B cell (primary cell): ENCODE data around the gene ARHGEF26. TPM values are rescaled to one million over a fixed set of nuclear protein-coding genes. Genes with fewer than 3 reads are reported as not detected.

ENCODE experiments used
- ATAC-seq: fragments of 200-7000 bp; cut with Tn5 transposase; one replicate; pipeline ENCODE4 v1.10.0; 2021; ENCODE audit warnings: low read depth, mild to moderate bottlenecking, moderate number of reproducible peaks, moderate library complexity
- CTCF ChIA-PET: fragments of 350-600 bp; sonication (Branson Sonifier 250); formaldehyde crosslinking; loops from one replicate; lab custom pipeline; 2021; ENCODE audit warnings: antibody characterized with exemption, inconsistent platforms; lab: Charles Lee
- POLR2A ChIA-PET: fragments of 350-600 bp; sonication (Branson Sonifier 250); formaldehyde crosslinking; loops from one replicate; lab custom pipeline; 2021; ENCODE audit warnings: antibody characterized with exemption; lab: Charles Lee
- DNase-seq: peaks from one replicate; pipeline ENCODE4 v3.0.0; 2013
- H2AFZ ChIP-seq: 2 replicates; pipeline ENCODE4 v1.6.1; 2012; ENCODE audit warnings: mild to moderate bottlenecking, low read depth, low read length; ENCODE audit not compliant: insufficient read depth, poor library complexity, severe bottlenecking
- H3K27ac ChIP-seq, 2 donors: 1 replicate in 1 of 2; 2 replicates in 1 of 2; pipeline ENCODE4 v1.5.1; 2012 to 2013; ENCODE audit warnings: low read length in 2 of 2, mild to moderate bottlenecking in 2 of 2, moderate library complexity in 1 of 2
- H3K27me3 ChIP-seq, 4 experiments: fragments of 200-600 bp in 1 of 4; sonication (generic) in 1 of 4; replicated peaks in 1 of 4; 1 replicate in 2 of 4; 2 replicates in 2 of 4; pipeline versions ENCODE4 v1.6.1 to v1.7.0; 2013 to 2016; ENCODE audit warnings: low read length in 3 of 4, mild to moderate bottlenecking in 2 of 4, mixed read lengths in 1 of 4, moderate library complexity in 1 of 4; ENCODE audit not compliant: insufficient read depth in 4 of 4, control insufficient read depth in 3 of 4; ENCODE audit errors: control extremely low read depth in 1 of 4
- H3K36me3 ChIP-seq, 2 experiments: replicated peaks in 1 of 2; 1 replicate in 1 of 2; 2 replicates in 1 of 2; pipeline versions ENCODE4 v1.6.1 to v1.7.1; 2013; ENCODE audit warnings: low read length in 1 of 2; ENCODE audit not compliant: insufficient read depth in 2 of 2, control insufficient read depth in 1 of 2; ENCODE audit errors: control extremely low read depth in 1 of 2, extremely low read depth in 1 of 2
- H3K4me1 ChIP-seq, 2 donors: fragments of 200-600 bp in 1 of 2; sonication (generic) in 1 of 2; 1 replicate in 1 of 2; 2 replicates in 1 of 2; pipeline versions ENCODE4 v1.5.1 to v1.6.1; 2013 to 2017; ENCODE audit warnings: low read length in 2 of 2; ENCODE audit not compliant: control insufficient read depth in 2 of 2, insufficient read depth in 2 of 2
- H3K4me2 ChIP-seq: replicated peaks from 2 replicates; pipeline ENCODE3; 2012; ENCODE audit warnings: mild to moderate bottlenecking, low read depth, low read length; ENCODE audit not compliant: poor library complexity, severe bottlenecking
- H3K4me3 ChIP-seq, 5 experiments: fragments of 200-600 bp in 1 of 5; sonication (generic) in 1 of 5; 1 replicate in 3 of 5; 2 replicates in 2 of 5; pipeline versions ENCODE4 v1.5.1 to v1.7.0; 2011 to 2016; ENCODE audit warnings: low read length in 4 of 5, mild to moderate bottlenecking in 4 of 5, low read depth in 2 of 5, control low read depth in 1 of 5, moderate library complexity in 1 of 5; ENCODE audit not compliant: insufficient read depth in 1 of 5; ENCODE audit errors: control extremely low read depth in 1 of 5, extremely low read depth in 1 of 5
- H3K79me2 ChIP-seq: fragments of 200-600 bp; sonication (generic); one replicate; pipeline ENCODE4 v1.6.0; 2016; ENCODE audit warnings: low read length; ENCODE audit not compliant: control insufficient read depth, insufficient read depth
- H3K9ac ChIP-seq: fragments of 200-600 bp; sonication (generic); 2 replicates; pipeline ENCODE4 v1.6.1; 2017; ENCODE audit warnings: mild to moderate bottlenecking, low read length, moderate library complexity
- H3K9me3 ChIP-seq, 3 donors: one replicate each; pipeline versions ENCODE4 v1.6.1 to v1.7.1; 2013; ENCODE audit warnings: low read length in 2 of 3; ENCODE audit not compliant: control insufficient read depth in 2 of 3, insufficient read depth in 1 of 3; ENCODE audit errors: control extremely low read depth in 1 of 3
- H4K20me1 ChIP-seq: 2 replicates; pipeline ENCODE4 v1.6.0; 2012; ENCODE audit warnings: mild to moderate bottlenecking, low read length; ENCODE audit not compliant: insufficient read depth, control insufficient read depth, poor library complexity, severe bottlenecking
- H3K27ac Mint-ChIP-seq: one replicate; pipeline ENCODE4 v1.8.0; 2021; ENCODE audit warnings: mixed read lengths
- H3K27me3 Mint-ChIP-seq: one replicate; pipeline ENCODE4 v1.8.0; 2021; ENCODE audit warnings: mixed read lengths
- H3K4me1 Mint-ChIP-seq: one replicate; pipeline ENCODE4 v1.8.0; 2021; ENCODE audit warnings: mixed read lengths
- H3K4me3 Mint-ChIP-seq: one replicate; pipeline ENCODE4 v1.8.0; 2021; ENCODE audit warnings: mixed read lengths
- H3K9me3 Mint-ChIP-seq: one replicate; pipeline ENCODE4 v1.8.0; 2022; ENCODE audit warnings: mixed read lengths; ENCODE audit not compliant: insufficient read depth
- EZH2 ChIP-seq: IDR thresholded peaks from 2 replicates; pipeline ENCODE4 v1.6.1; 2012; ENCODE audit warnings: borderline replicate concordance, low read depth, mild to moderate bottlenecking, moderate library complexity, low read length; ENCODE audit not compliant: insufficient read depth, poor library complexity, severe bottlenecking
- WGBS: methylation state at CpG from one replicate; pipeline ENCODE4 v1.1.5; 2013; ENCODE audit warnings: missing lambda C conversion rate; ENCODE audit not compliant: insufficient coverage; 5-methylcytosine and 5-hydroxymethylcytosine counted together
- intact Hi-C: fragments of 100-400 bp; cut with micrococcal nuclease; formaldehyde crosslinking; loops from one replicate; pipeline ENCODE4 v1.10.0; 2022
- polyA plus RNA-seq: library from polyadenylated mRNA; depleted of rRNA; stranded (reverse); fragments of >200 nt; gene quantifications from 2 replicates; pipeline ENCODE4 v1.2.3, GENCODE V29; 2012
- total RNA-seq, 2 donors: library from RNA; stranded (reverse); fragments of 120-200 nt in 1 of 2; gene quantifications; 1 replicate in 1 of 2; 2 replicates in 1 of 2; pipeline versions ENCODE4 v1.2.3 to v1.2.4, GENCODE V29; 2013 to 2022
- TF ChIP-seq, protein P1 (sequence below): fragments of 200-600 bp; IDR thresholded peaks from one replicate; pipeline ENCODE4 v1.8.0; 2022; ENCODE audit warnings: antibody characterized with exemption, mild to moderate bottlenecking

The ARHGEF26 gene
- total and polyA plus RNA-seq, 2 donors (not counting 1 experiment from before 2014, with no cell fraction given) = not detected

DNA sequence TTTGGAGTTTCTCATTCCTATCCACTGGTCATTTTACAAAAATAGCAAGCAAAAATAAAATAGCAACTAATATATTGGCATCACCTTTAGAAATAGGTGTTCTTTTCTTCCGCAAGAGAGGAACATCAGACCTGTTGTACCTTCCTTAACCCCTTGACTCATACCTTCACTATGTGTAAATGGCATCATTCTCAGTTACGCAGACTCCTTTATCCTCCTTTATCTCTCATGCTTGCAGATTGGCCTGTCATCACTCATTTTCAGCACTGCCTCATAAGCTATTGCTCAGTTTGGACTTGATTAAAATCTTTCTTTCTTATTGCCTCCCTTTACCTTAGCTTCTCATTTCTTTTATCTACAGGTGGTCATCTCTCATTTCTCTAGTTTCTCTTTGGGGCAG lies 21.4 kb downstream of the ARHGEF26 start:
- no peak for TF ChIP-seq EZH2
- TF ChIP-seq, protein P1, sequence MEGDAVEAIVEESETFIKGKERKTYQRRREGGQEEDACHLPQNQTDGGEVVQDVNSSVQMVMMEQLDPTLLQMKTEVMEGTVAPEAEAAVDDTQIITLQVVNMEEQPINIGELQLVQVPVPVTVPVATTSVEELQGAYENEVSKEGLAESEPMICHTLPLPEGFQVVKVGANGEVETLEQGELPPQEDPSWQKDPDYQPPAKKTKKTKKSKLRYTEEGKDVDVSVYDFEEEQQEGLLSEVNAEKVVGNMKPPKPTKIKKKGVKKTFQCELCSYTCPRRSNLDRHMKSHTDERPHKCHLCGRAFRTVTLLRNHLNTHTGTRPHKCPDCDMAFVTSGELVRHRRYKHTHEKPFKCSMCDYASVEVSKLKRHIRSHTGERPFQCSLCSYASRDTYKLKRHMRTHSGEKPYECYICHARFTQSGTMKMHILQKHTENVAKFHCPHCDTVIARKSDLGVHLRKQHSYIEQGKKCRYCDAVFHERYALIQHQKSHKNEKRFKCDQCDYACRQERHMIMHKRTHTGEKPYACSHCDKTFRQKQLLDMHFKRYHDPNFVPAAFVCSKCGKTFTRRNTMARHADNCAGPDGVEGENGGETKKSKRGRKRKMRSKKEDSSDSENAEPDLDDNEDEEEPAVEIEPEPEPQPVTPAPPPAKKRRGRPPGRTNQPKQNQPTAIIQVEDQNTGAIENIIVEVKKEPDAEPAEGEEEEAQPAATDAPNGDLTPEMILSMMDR = no peak
- Histone ChIP-seq H3K36me3 (no peaks in the 10 kb centered on the region), H4K20me1 (no peaks in the 10 kb centered on the region), H3K4me3 (no peak overlapping the region), H3K27ac (no peak overlapping the region), H3K79me2 (no peaks in the 10 kb centered on the region), H2AFZ (no peak overlapping the region), H3K9me3 (no peaks in the 10 kb centered on the region), H3K4me1 (no peaks in the 10 kb centered on the region), H3K4me2 (no peak overlapping the region), H3K27me3 (no peaks in the 10 kb centered on the region), H3K9ac (no peak overlapping the region)
- H3K27me3 Mint-ChIP-seq = peaks cover 23% of the 10 kb centered on the region
- H3K27ac Mint-ChIP-seq = no peak overlapping the region
- ChIA-PET POLR2A (no interaction called here), CTCF (no interaction called here)
- H3K4me3 Mint-ChIP-seq = no peak overlapping the region
- no peaks in the 10 kb centered on the region for H3K9me3 Mint-ChIP-seq
- 100% methylated on average over 1 of the region's 2 CpGs for WGBS
- intact Hi-C loops = no loop called here
- no peak for DNase-seq
- H3K4me1 Mint-ChIP-seq = no peaks in the 10 kb centered on the region
- no peak for ATAC-seq

DNA sequence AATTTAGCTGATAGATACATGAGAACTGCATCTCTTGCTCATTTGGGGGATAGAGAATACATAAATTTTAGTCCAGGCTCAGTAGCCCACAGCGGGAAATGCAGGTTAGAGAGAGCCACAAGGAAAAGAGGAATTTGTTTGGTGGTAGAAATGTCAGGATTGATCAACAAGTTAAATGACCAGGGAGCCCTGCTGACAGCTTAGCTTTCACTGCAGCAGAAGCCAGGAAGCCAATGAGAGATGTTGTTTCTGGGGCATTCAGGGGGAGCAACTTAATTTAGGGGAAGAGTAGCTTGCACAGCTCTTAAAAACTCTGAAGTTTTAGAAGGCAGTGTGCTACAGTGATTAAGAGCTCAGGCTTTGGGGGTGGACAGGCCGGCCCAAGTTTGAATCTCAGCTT lies 22.7 kb downstream of the ARHGEF26 start:
- H2AFZ ChIP-seq = no peak overlapping the region
- CTCF ChIA-PET = no interaction called here
- H3K27me3 ChIP-seq = no peaks in the 10 kb centered on the region
- no peak overlapping the region for H3K9ac ChIP-seq
- 89% methylated on average over 1 of the region's 2 CpGs for WGBS
- H3K4me1 ChIP-seq = no peaks in the 10 kb centered on the region
- TF ChIP-seq, protein P1 = no peak
- TF ChIP-seq EZH2 = no peak
- H3K4me3 ChIP-seq = no peak overlapping the region
- no peaks in the 10 kb centered on the region for H4K20me1 ChIP-seq
- Mint-ChIP-seq H3K4me1 (no peaks in the 10 kb centered on the region), H3K9me3 (no peaks in the 10 kb centered on the region), H3K27me3 (peaks cover 17% of the 10 kb centered on the region), H3K27ac (no peak overlapping the region), H3K4me3 (no peak overlapping the region)
- intact Hi-C loops = no loop called here
- H3K27ac ChIP-seq = no peak overlapping the region
- POLR2A ChIA-PET = no interaction called here
- no peak overlapping the region for H3K4me2 ChIP-seq
- no peaks in the 10 kb centered on the region for H3K9me3 ChIP-seq
- DNase-seq (no peak), ATAC-seq (no peak)
- no peaks in the 10 kb centered on the region for H3K79me2 ChIP-seq
- no peaks in the 10 kb centered on the region for H3K36me3 ChIP-seq
